Stimulated activated CD4-positive, alpha-beta T cell treated with anti-CD3 and anti-CD28 coated beads, Interleukin-2, amount 100 ng/mL, for 4 hours (primary cell): ENCODE data around the gene PDP2.
"Not testable (repeated sequence)": the region's sequence is repeated elsewhere in the genome, so short reads cannot be mapped to it uniquely, and the experiment has no call there.

ENCODE experiments used
- DNase-seq: peaks from one replicate; pipeline ENCODE4 v3.0.0-alpha.2; 2020; ENCODE audit warnings: low read depth

Gene PDP2

GRCh38 chr16:66853261-66854139, 26.8 kb upstream of the PDP2 start:
- DNase-seq: no peak

- DNase-seq: no peak
Observed at GRCh38 chr16:66856184-66856730, 24.1 kb upstream of the PDP2 start.

DNA sequence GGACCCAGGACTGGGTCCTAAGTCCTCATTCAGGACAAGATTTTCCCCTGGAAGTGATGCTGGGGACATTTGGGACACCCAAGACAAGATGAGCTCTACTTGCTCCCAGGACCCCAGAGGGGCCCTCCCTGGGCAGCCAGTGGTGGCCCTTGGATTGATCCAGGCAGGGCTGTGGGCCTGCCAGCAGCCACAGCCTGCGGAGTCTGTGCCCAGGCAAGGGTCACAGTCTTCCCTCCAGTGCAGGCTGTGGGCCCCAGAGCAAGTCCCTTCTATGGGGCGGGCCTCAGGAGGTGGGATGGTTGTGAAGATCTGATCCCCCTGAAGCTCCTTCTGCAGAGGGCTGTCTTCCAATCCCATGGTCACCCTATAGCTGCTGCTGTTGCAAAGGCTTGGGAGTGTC, 23.5 kb upstream of the PDP2 start:
- no peak for DNase-seq

DNA sequence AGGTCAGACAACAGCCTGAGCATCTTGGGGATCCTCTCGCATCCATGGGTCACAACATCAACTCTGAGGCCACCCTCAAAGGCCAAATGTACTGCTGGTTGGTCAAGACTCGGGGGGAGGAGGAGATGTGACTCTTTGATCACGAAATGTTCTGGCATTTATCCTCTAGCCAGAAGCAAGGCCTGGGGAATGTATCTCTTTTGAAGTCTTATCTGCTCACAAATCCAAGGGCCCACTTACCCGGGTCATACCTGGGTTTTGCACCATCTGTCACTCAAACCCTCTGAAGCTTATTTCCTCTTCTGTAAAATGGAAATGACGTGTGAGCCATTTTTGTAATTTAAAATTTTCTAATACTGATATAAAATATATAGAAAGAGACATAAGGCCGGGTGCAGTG, 22.9 kb upstream of the PDP2 start:
- no peak for DNase-seq

DNA sequence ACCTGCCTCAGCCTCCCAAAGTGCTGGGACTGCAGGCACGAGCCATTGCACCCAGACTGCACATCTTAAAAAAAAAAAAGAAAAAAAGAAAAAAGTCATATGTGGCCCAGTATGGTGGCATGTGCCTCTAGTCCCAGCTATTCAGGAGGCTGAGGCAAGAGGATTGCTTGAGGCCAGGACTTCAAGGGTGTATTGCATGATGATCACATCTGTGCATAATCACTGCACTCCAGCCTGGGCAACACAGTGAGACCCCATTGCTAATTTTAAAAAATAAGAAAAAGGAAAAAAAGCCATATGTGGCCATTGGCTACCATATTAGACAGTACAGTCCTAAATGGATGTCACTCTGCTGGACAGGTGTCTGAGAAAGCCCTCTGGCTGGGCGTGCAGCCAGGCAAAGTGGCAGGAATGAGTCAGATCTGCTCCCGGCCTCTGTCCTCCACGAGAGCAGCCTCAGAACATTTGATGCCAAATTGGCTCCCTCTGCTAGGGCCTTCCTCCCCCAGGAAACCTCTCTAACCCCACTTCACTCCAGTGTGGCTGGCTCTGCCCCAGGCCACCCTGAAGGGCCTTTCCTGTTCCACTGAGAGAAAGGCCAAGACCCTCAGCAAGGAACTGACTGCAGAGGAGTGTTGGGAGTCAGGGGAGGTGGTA, 21.4 kb upstream of the PDP2 start:
- no peak for DNase-seq

DNA sequence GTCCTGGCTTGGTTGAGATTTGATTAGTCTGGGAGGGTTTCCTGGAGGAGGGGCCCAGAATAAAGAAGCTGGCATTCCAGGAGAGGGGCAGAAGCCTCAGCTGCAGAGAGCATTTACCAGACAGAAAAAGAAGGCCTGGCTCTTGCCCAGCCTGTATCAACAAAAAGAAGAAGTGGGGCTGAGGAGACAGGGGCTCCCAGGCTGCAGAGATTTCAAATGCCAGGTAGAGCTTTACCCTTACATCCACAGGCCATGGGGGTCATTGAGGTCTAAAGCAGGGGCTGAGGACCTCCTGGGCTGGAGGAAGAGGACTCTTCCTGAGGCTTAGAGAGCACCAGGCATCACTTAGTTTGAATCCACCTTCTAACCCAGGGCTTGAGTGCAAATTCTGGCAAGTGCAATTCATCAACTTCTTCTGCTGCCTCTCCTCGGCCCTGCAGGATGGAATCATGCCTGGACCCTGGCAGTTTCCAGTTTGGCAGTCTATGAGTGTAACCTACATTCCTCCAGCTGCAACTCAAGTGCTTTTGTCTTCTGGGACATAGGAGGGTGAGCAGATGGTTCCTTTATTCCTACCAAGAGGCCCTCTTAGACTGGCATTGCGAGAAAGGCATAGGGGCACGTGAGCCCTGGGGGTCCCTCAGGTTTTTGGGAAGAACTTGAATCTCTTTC, 20.8 kb upstream of the PDP2 start:
- DNase-seq: no peak

GRCh38 chr16:66862023-66862520, 18.2 kb upstream of the PDP2 start:
- DNase-seq: no peak

- DNase-seq: no peak
Observed at GRCh38 chr16:66863707-66864106, 16.6 kb upstream of the PDP2 start.

- no peak for DNase-seq
Observed at GRCh38 chr16:66869424-66869823, 10.9 kb upstream of the PDP2 start.

DNA sequence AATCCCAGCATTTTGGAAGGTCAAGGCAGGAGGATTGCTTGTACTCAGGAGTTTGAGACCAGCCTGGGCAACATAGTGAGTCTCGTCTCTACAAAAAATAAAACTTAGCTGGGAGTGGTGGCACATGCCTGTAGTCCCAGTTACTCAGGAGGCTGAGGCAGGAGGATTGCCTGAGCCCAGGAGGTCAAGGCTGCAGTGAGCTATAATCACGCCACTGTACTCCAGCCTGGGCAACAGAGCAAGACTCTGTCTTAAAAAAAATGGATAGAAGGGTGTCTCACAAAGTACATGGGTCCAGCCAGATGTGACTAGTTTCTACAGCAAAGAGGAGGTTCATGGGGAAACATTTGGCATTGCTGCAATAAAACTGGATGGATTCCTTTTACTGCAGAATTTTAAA, 9.0 kb upstream of the PDP2 start:
- DNase-seq: not testable (repeated sequence)

DNA sequence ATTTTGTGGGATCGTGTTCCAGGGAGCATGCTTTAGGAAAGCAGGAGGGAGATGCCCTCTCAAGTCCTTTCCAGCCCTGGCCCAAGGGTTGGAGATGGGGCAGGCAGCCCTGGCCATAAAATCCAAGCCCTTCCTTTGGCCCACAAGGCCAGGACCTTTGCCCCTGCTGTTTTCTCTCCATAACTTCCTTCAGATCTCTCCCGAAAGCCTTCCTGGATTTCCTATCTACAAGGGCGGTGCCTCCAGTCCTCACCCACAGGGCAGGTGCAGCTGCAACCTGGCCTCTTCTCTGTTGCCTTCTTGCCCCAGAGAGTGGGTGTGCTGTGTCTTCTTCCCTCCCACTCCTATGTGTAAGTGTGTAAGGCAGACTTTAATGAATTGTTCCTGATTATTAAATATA, 8.5 kb upstream of the PDP2 start:
- no peak for DNase-seq

GRCh38 chr16:66872559-66872942, 7.8 kb upstream of the PDP2 start:
- DNase-seq: no peak

GRCh38 chr16:66872943-66873684, 7.2 kb upstream of the PDP2 start:
- DNase-seq: peak; percentile 76

DNA sequence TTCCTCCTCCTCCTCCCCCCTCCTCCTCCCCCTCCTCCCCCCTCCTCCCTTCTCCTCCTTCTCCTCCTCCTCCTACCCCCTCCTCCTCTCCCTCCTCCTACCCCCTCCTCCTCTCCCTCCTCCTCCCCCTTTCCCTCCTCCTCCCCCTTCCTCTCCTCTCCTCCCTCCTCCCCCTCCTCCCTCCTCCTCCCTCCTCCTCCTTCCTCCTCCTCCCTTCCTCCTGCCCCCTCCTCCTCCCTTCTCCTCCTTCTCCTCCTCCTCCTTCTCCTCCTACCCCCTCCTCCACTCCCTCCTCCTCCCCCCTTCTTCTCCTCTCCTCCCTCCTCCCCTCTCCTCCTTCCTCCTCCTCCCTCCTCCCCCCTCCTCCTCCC, 6.6 kb upstream of the PDP2 start:
- no peak for DNase-seq

DNA sequence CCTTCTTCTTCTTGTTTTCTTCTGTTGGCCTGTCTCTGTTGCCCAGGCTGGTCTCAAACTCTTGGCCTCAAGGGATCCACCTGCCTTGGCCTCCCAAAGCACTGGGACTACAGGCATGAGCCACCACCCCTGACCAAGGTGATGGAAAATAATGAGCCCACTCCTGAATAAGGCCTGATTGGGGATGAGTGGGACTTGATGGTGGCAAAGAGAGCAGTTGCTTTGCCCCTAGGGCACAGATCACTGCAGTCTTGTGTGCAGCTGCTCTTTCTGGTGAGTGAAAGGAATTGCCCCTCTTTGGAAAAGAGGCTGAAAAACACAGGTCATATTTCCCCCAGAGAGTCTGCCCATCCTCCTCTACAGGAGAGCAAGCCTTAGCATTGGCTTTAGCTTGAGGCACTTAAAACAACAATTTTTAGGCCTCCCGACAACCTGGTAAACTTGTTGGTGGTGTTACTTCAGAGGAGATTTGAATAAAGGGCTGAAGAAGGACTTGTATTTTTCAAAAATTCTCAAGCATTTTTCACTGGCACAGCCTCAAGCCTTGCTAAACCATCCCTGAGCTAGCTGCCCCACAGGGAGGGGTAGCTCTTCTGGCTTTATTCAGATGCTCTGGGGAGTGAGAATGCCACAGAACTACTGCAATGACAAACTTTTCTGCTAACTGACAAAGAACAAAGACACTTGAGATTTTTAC, 6.1 kb upstream of the PDP2 start:
- DNase-seq: no peak

GRCh38 chr16:66878067-66878466, 2.2 kb upstream of the PDP2 start:
- DNase-seq: peak; percentile 16

DNA sequence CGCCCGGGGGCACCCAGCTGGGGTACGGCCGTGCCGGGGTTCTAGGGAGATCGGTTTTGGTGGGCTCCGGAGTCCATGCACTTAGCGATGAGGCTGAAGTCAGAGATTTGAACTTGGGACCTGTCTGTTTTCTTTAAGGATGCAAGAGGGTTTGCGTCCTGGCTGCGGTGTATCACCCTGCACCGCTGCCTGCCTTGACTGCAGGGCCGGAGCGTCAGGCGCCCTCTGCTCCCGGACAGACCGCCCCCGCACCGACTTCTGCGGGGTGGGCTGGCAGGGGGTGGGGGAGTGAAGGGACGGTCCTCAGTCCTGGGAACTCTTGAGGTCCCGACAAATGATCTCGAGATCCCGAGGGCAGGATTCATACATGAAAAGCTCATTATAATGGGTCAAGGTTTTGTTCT, 701 bp downstream of the PDP2 start:
- no peak for DNase-seq

DNA sequence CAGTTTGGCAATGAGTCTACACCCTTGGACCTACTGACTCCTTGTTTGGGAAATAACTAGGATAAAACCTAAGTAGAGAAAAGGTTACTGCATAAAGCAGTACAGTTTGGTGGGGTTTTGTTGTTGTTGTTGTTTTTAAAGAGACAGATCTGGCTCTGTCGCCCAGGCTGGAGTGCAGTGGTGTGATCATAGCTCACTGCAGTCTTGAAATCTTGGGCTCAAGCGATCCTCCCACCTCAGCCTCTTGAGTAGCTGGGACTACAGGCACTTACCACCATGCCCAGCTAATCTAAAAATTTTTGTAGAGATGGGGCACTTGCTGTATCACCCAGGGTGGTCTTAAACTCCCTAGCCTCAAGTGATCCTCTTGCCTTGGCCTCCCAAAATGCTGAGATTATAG, 1.2 kb downstream of the PDP2 start:
- no peak for DNase-seq

DNA sequence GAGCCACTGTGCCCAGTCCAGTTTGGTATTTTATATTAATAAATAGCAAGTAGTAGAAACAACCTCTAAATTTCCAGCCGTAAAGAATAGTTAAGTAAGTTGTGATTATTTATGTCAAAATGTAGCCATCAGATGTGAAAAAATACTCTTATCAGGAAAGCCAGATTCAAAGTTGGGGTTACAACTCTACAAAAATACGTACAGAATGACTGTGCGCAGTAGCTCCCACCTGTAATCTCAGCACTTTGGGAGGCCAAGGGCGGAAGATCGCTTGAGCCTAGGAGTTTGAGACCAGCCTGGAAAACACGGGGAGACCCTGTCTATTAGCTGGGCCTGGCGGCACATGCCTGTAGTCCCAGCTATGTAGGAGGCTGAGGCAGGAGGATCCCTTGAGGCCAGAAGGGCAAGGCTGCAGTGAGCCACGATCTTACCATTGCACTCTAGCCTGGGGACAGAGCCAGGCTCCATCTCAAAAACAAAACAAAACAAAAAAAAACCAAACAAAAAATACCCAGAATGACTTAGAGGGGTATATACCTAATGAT, 1.7 kb downstream of the PDP2 start:
- DNase-seq: no peak

DNA sequence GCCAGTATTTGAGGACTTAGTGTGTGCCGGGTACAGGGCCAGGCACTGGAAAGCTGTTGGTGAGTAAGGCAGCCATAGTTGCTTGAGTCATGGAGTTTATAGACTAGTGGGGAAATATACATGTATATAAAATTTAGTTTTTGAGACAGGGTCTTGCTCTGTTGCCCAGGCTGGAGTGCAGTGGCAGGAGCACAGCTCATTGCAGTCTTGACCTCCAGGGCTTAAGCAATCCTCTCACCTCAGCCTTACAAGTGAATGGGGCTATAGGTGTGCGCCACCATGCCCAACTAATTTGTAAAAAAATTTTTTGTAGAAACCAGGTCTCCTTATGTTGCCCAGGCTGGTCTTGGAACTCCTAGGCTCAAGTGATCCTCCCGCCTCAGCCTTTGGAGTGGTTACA, 2.4 kb downstream of the PDP2 start:
- DNase-seq: no peak

- no peak for DNase-seq
Observed at GRCh38 chr16:66885491-66885890, 5.2 kb downstream of the PDP2 start.
